Renal cortex interstitium (tissue), 15 donors: ENCODE results near the gene MKS1. TPM values are rescaled to one million over a fixed set of nuclear protein-coding genes. Genes with fewer than 3 reads are reported as not detected.

Experiments used
- DNase-seq, 11 donors: peaks; one replicate each; pipeline ENCODE4 v3.0.0-alpha.2; 2013; ENCODE audit warnings: low read depth in 9 of 11, low spot score in 4 of 11; ENCODE audit errors: extremely low read depth in 1 of 11
- long read RNA-seq, 16 experiments: transcript quantifications; one replicate each; lab custom pipeline, GENCODE V29; 2026
- polyA plus RNA-seq, 3 donors: library from polyadenylated mRNA; unstranded; fragments of 120-200 nt; gene quantifications; one replicate each; pipeline ENCODE4 v1.2.1, GENCODE V29; 2013; ENCODE audit not compliant: insufficient read length in 3 of 3

Gene MKS1
- 10 to 100 TPM; 41.3 to 53.8 (median 43.0) TPM for polyA plus RNA-seq
- long read RNA-seq, donor 1, partial matches to known transcripts: 0 of 2 reads
- long read RNA-seq, donor 1, other reads (novel, unspliced or antisense): 0 of 2 reads
- long read RNA-seq, donor 2, partial matches to known transcripts: 0 of 1 reads
- long read RNA-seq, donor 2, other reads (novel, unspliced or antisense): 0 of 1 reads
- long read RNA-seq, donor 3, partial matches to known transcripts: 0 of 5 reads
- long read RNA-seq, donor 3, other reads (novel, unspliced or antisense): 0 of 5 reads
- long read RNA-seq, donor 4, partial matches to known transcripts: 0 of 8 reads
- long read RNA-seq, donor 4, other reads (novel, unspliced or antisense): 0 of 8 reads
- long read RNA-seq, donor 5: 0 reads
- long read RNA-seq, donor 6, partial matches to known transcripts: 0 of 5 reads
- long read RNA-seq, donor 6, other reads (novel, unspliced or antisense): 0 of 5 reads
- long read RNA-seq, donor 7, partial matches to known transcripts: 0 of 6 reads
- long read RNA-seq, donor 7, other reads (novel, unspliced or antisense): 0 of 6 reads
- long read RNA-seq, donor 8: 0 reads
- long read RNA-seq, donor 9, transcript MKS1-202 (18 exons, 2,397 nt): major isoform, 7 of 7 reads
- long read RNA-seq, donor 9, partial matches to known transcripts: 0 of 7 reads
- long read RNA-seq, donor 9, other reads (novel, unspliced or antisense): 0 of 7 reads
- long read RNA-seq, donor 10, partial matches to known transcripts: 0 of 3 reads
- long read RNA-seq, donor 10, other reads (novel, unspliced or antisense): 0 of 3 reads
- long read RNA-seq, donor 11, transcript MKS1-202 (18 exons, 2,397 nt): major isoform, 5 of 7 reads
- long read RNA-seq, donor 11, partial matches to known transcripts: 0 of 7 reads
- long read RNA-seq, donor 11, other reads (novel, unspliced or antisense): 0 of 7 reads
- long read RNA-seq, donor 12, partial matches to known transcripts: 0 of 3 reads
- long read RNA-seq, donor 12, other reads (novel, unspliced or antisense): 0 of 3 reads
- long read RNA-seq, donor 13: 0 reads
- long read RNA-seq, donor 14, partial matches to known transcripts: 0 of 5 reads
- long read RNA-seq, donor 14, other reads (novel, unspliced or antisense): 0 of 5 reads
- long read RNA-seq, donor 15, partial matches to known transcripts: 0 of 2 reads
- long read RNA-seq, donor 15, other reads (novel, unspliced or antisense): 0 of 2 reads
- long read RNA-seq, donor 16, transcript MKS1-202 (18 exons, 2,397 nt): major isoform, 8 of 15 reads
- long read RNA-seq, donor 16, partial matches to known transcripts: 0 of 15 reads
- long read RNA-seq, donor 16, other reads (novel, unspliced or antisense): 0 of 15 reads

GRCh38 chr17:58219007-58219788 lies at the start of gene MKS1:
MKS1 (minus strand) TSS chr17:58219255; CDS start chr17:58219230, 25 bp downstream.
- DNase-seq: peak; percentile 84 to 94 (median 90)

GRCh38 chr17:58268326-58268725 lies 49.3 kb upstream of the MKS1 start:
- DNase-seq: no peak

GRCh38 chr17:58267347-58268324 lies 48.6 kb upstream of the MKS1 start:
- no peak for DNase-seq

- DNase-seq: no peak
Observed at GRCh38 chr17:58265902-58266875, 47.1 kb upstream of the MKS1 start.

GRCh38 chr17:58265271-58265670 lies 46.2 kb upstream of the MKS1 start:
- no peak for DNase-seq

- DNase-seq: no peak
Observed at GRCh38 chr17:58264407-58265103, 45.5 kb upstream of the MKS1 start.

GRCh38 chr17:58263773-58264172 lies 44.7 kb upstream of the MKS1 start:
- no peak for DNase-seq

- DNase-seq: no peak
Observed at GRCh38 chr17:58262149-58262548, 43.1 kb upstream of the MKS1 start.

- no peak for DNase-seq
Observed at GRCh38 chr17:58254803-58255202, 35.7 kb upstream of the MKS1 start.

- DNase-seq: no peak
Observed at GRCh38 chr17:58253082-58253481, 34.0 kb upstream of the MKS1 start.

- DNase-seq: no peak
Observed at GRCh38 chr17:58252141-58252540, 33.1 kb upstream of the MKS1 start.

GRCh38 chr17:58250344-58251011 lies 31.4 kb upstream of the MKS1 start:
- DNase-seq: no peak

GRCh38 chr17:58249270-58250133 lies 30.4 kb upstream of the MKS1 start:
- peak; percentile 8 to 74 (median 56) for DNase-seq

- DNase-seq: peak in 1 of 11 donors; percentile 1
Observed at GRCh38 chr17:58248955-58249269, 29.9 kb upstream of the MKS1 start.
